HepG2 (cell line): Measurements from ENCODE around the gene HYAL1. TPM values are rescaled to one million over a fixed set of nuclear protein-coding genes. Genes with fewer than 3 reads are reported as not detected.

Source experiments
- ETV6 ChIP-seq: sonication (generic); formaldehyde crosslinking; conservative IDR thresholded peaks from 2 replicates; pipeline ENCODE4 v1.4.0; 2020; ENCODE audit warnings: missing genetic modification reagents
- ISL2 ChIP-seq: sonication (generic); formaldehyde crosslinking; IDR thresholded peaks from 2 replicates; pipeline ENCODE4 v1.5.0; 2020; ENCODE audit warnings: missing genetic modification reagents
- JUN ChIP-seq: sonication (generic); formaldehyde crosslinking; IDR thresholded peaks from 2 replicates; pipeline ENCODE4 v1.4.0; 2020; ENCODE audit warnings: mild to moderate bottlenecking, missing genetic modification reagents
- MYNN ChIP-seq: sonication (generic); formaldehyde crosslinking; IDR thresholded peaks from 2 replicates; pipeline ENCODE4 v1.4.0; 2020; ENCODE audit warnings: mild to moderate bottlenecking, low read depth, missing genetic modification reagents
- PHB2 ChIP-seq: fragments of 450-650 bp; IDR thresholded peaks from 2 replicates; pipeline ENCODE4 v1.6.1; 2018; ENCODE audit not compliant: partially characterized antibody
- RBFOX2 ChIP-seq: fragments of 200-400 bp; formaldehyde crosslinking; IDR thresholded peaks from 2 replicates; pipeline ENCODE4 v1.6.1; 2017; ENCODE audit warnings: low read depth, mild to moderate bottlenecking, low read length
- SIX1 ChIP-seq: sonication (generic); formaldehyde crosslinking; IDR thresholded peaks from 2 replicates; pipeline ENCODE4 v1.4.0; 2020; ENCODE audit warnings: missing genetic modification reagents, borderline replicate concordance
- ZFP90 ChIP-seq: sonication (generic); formaldehyde crosslinking; IDR thresholded peaks from 2 replicates; pipeline ENCODE4 v1.8.0; 2022; ENCODE audit warnings: missing genetic modification reagents, mild to moderate bottlenecking, inconsistent platforms, borderline replicate concordance
- ZFYVE20 ChIP-seq: sonication (generic); formaldehyde crosslinking; IDR thresholded peaks from 2 replicates; pipeline ENCODE4 v1.8.0; 2023; ENCODE audit warnings: low read depth, mild to moderate bottlenecking, moderate library complexity, missing genetic modification reagents, borderline replicate concordance
- ZNF225 ChIP-seq: sonication (generic); formaldehyde crosslinking; IDR thresholded peaks from 2 replicates; pipeline ENCODE4 v1.4.0; 2020; ENCODE audit warnings: mild to moderate bottlenecking, missing genetic modification reagents
- ZNF292 ChIP-seq: sonication (generic); formaldehyde crosslinking; IDR thresholded peaks from 2 replicates; pipeline ENCODE4 v1.8.1; 2022; ENCODE audit warnings: mild to moderate bottlenecking, low read depth, missing genetic modification reagents, borderline replicate concordance
- ZNF468 ChIP-seq: sonication (generic); formaldehyde crosslinking; IDR thresholded peaks from 2 replicates; pipeline ENCODE4 v1.8.0; 2022; ENCODE audit warnings: mild to moderate bottlenecking, moderate library complexity, missing genetic modification reagents
- ZNF616 ChIP-seq: sonication (generic); formaldehyde crosslinking; IDR thresholded peaks from 2 replicates; pipeline ENCODE4 v1.5.0; 2020; ENCODE audit warnings: low read depth, mild to moderate bottlenecking, missing genetic modification reagents
- ZNF773 ChIP-seq: sonication (generic); formaldehyde crosslinking; IDR thresholded peaks from 2 replicates; pipeline ENCODE4 v1.4.0; 2020; ENCODE audit warnings: missing genetic modification reagents, borderline replicate concordance
- ZSCAN22 ChIP-seq: sonication (generic); formaldehyde crosslinking; IDR thresholded peaks from 2 replicates; pipeline ENCODE4 v1.4.0; 2020; ENCODE audit warnings: mild to moderate bottlenecking, missing genetic modification reagents
- polyA plus RNA-seq, 8 experiments: library from polyadenylated mRNA; depleted of rRNA in 3 of 8; stranded (reverse) in 7 of 8; unstranded in 1 of 8; fragments of >200 nt; fragmentation: Illumina TruSeq in 4 of 8; extraction: Trizol in 4 of 8; gene quantifications; 2 replicates each; pipeline versions ENCODE4 v1.2.1 to v1.2.3, GENCODE V29; 2011 to 2016; ENCODE audit warnings: low read depth in 4 of 8, missing spikeins in 1 of 8, mixed read lengths in 1 of 8; ENCODE audit not compliant: insufficient read depth in 1 of 8
- total RNA-seq, 5 experiments: library from RNA; depleted of rRNA; stranded (reverse); fragments of >200 nt; fragmentation: Illumina TruSeq; extraction: Trizol; gene quantifications; 2 replicates each; pipeline ENCODE4 v1.2.3, GENCODE V29; 2016; ENCODE audit warnings: low read depth in 1 of 5
- TF ChIP-seq, protein P1 (sequence below): IDR thresholded peaks from 2 replicates; pipeline ENCODE4 v1.6.1; 2016; ENCODE audit warnings: low read depth
- TF ChIP-seq, protein P2 (sequence below): sonication (generic); formaldehyde crosslinking; IDR thresholded peaks from 2 replicates; pipeline ENCODE4 v1.4.0; 2020; ENCODE audit warnings: missing genetic modification reagents
- TF ChIP-seq, protein P3 (sequence below): sonication (generic); formaldehyde crosslinking; IDR thresholded peaks from 2 replicates; pipeline ENCODE4 v1.5.0; 2020; ENCODE audit warnings: missing genetic modification reagents
- TF ChIP-seq, protein P4 (sequence below): IDR thresholded peaks from 2 replicates; pipeline ENCODE4 v1.6.1; 2016; ENCODE audit warnings: low read depth, borderline replicate concordance
- TF ChIP-seq, protein P5 (sequence below): sonication (generic); formaldehyde crosslinking; conservative IDR thresholded peaks from 2 replicates; pipeline ENCODE4 v1.5.0; 2020; ENCODE audit warnings: missing genetic modification reagents

Gene HYAL1
- total and polyA plus RNA-seq, 2 of the 13 experiments (the other 11 are each of a cell fraction or from before 2014, with no cell fraction given) = 76.5 to 193 TPM

DNA sequence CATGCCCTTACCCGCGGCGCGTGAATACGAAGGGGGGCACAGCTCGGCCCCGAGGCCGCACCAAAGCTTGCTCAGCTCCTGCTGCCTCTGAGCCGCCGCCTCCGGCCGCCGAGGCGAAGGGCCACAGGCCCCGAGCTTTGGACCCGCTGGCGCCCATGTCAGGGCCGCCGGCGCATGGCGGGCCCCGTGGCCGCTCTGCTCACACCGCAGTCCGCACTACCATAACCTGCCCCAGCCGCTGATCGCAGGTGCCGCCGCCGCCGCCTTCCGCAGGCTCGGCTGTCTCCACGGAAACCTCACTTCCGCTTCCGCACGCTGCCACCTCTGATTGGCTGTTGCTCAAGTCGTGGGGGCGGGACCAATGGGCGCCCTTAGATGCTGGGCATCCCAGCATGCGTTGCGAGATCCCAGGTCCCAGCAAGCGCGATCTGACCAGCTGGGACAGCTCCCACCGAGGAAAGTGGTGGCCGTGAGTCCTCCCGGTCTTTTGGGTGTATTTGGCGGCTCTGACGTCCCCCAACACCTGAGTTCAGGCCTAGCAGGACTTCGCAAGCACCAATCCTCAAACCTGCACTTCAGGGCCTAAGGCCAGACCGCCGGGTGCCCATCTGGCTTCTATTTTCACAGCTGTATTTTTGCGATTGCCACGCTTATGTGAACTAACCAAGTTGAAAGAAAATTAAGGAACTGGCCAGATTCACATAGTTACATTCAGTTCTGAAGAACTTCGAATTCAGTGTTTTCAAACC lies 24.7 kb upstream of the HYAL1 start, which contains the start of gene TUSC2 (continued):
- TF ChIP-seq, protein P1, sequence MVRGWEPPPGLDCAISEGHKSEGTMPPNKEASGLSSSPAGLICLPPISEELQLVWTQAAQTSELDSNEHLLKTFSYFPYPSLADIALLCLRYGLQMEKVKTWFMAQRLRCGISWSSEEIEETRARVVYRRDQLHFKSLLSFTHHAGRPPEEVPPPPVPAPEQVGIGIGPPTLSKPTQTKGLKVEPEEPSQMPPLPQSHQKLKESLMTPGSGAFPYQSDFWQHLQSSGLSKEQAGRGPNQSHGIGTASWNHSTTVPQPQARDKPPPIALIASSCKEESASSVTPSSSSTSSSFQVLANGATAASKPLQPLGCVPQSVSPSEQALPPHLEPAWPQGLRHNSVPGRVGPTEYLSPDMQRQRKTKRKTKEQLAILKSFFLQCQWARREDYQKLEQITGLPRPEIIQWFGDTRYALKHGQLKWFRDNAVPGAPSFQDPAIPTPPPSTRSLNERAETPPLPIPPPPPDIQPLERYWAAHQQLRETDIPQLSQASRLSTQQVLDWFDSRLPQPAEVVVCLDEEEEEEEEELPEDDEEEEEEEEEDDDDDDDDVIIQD (CRISPR knock-in tag) = no peak; the same call in 1 of the 2 replicates
- TF ChIP-seq RBFOX2 = peak; percentile 93
- TF ChIP-seq ZSCAN22 (CRISPR knock-in tag) = no peak
- TF ChIP-seq ZNF468 (CRISPR knock-in tag) = no peak
- TF ChIP-seq SIX1 (CRISPR knock-in tag) = 0 out of 2 replicates have a peak, but pooled peaks have one; percentile 8
- no peak for TF ChIP-seq ZFP90 (CRISPR knock-in tag)
- TF ChIP-seq, protein P2, sequence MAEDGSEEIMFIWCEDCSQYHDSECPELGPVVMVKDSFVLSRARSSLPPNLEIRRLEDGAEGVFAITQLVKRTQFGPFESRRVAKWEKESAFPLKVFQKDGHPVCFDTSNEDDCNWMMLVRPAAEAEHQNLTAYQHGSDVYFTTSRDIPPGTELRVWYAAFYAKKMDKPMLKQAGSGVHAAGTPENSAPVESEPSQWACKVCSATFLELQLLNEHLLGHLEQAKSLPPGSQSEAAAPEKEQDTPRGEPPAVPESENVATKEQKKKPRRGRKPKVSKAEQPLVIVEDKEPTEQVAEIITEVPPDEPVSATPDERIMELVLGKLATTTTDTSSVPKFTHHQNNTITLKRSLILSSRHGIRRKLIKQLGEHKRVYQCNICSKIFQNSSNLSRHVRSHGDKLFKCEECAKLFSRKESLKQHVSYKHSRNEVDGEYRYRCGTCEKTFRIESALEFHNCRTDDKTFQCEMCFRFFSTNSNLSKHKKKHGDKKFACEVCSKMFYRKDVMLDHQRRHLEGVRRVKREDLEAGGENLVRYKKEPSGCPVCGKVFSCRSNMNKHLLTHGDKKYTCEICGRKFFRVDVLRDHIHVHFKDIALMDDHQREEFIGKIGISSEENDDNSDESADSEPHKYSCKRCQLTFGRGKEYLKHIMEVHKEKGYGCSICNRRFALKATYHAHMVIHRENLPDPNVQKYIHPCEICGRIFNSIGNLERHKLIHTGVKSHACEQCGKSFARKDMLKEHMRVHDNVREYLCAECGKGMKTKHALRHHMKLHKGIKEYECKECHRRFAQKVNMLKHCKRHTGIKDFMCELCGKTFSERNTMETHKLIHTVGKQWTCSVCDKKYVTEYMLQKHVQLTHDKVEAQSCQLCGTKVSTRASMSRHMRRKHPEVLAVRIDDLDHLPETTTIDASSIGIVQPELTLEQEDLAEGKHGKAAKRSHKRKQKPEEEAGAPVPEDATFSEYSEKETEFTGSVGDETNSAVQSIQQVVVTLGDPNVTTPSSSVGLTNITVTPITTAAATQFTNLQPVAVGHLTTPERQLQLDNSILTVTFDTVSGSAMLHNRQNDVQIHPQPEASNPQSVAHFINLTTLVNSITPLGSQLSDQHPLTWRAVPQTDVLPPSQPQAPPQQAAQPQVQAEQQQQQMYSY (CRISPR knock-in tag) = no peak
- TF ChIP-seq PHB2 = no peak
- TF ChIP-seq, protein P3, sequence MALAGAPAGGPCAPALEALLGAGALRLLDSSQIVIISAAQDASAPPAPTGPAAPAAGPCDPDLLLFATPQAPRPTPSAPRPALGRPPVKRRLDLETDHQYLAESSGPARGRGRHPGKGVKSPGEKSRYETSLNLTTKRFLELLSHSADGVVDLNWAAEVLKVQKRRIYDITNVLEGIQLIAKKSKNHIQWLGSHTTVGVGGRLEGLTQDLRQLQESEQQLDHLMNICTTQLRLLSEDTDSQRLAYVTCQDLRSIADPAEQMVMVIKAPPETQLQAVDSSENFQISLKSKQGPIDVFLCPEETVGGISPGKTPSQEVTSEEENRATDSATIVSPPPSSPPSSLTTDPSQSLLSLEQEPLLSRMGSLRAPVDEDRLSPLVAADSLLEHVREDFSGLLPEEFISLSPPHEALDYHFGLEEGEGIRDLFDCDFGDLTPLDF (CRISPR knock-in tag) = peak; percentile 81
- TF ChIP-seq ZNF225 = no peak
- no peak for TF ChIP-seq ZNF773 (CRISPR knock-in tag)
- no peak for TF ChIP-seq ZNF616
- no peak for TF ChIP-seq MYNN (CRISPR knock-in tag)
- TF ChIP-seq, protein P4, sequence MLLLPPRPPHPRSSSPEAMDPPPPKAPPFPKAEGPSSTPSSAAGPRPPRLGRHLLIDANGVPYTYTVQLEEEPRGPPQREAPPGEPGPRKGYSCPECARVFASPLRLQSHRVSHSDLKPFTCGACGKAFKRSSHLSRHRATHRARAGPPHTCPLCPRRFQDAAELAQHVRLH (CRISPR knock-in tag) = 0 out of 2 replicates have a peak, but pooled peaks have one; percentile 35
- TF ChIP-seq ZNF292 (CRISPR knock-in tag) = no peak
- TF ChIP-seq ZFYVE20 (CRISPR knock-in tag) = no peak
- TF ChIP-seq, protein P5, sequence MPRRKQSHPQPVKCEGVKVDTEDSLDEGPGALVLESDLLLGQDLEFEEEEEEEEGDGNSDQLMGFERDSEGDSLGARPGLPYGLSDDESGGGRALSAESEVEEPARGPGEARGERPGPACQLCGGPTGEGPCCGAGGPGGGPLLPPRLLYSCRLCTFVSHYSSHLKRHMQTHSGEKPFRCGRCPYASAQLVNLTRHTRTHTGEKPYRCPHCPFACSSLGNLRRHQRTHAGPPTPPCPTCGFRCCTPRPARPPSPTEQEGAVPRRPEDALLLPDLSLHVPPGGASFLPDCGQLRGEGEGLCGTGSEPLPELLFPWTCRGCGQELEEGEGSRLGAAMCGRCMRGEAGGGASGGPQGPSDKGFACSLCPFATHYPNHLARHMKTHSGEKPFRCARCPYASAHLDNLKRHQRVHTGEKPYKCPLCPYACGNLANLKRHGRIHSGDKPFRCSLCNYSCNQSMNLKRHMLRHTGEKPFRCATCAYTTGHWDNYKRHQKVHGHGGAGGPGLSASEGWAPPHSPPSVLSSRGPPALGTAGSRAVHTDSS (CRISPR knock-in tag) = 0 out of 2 replicates have a peak, but pooled peaks have one; percentile 35
- TF ChIP-seq JUN (CRISPR knock-in tag) = no peak
- peak; percentile 70 for TF ChIP-seq ISL2
- TF ChIP-seq ETV6 (CRISPR knock-in tag) = peak; percentile 10; the same call in 1 of the 2 replicates
